Endodermal cell (in vitro differentiated cells): ENCODE results near the gene LHX3. TPM values are rescaled to one million over a fixed set of nuclear protein-coding genes. Genes with fewer than 3 reads are reported as not detected.
A peak's percentile ranks its signal among the peaks of the same experiment; 100 is the strongest.

Source experiments
- DNase-seq: peaks from one replicate; pipeline ENCODE4 v3.0.0-alpha.2; 2017
- H3K27ac ChIP-seq: 2 replicates; pipeline ENCODE4 v1.5.1; 2013; ENCODE audit warnings: mild to moderate bottlenecking, low read depth, low read length, moderate library complexity
- H3K27me3 ChIP-seq: 2 replicates; pipeline ENCODE4 v1.6.1; 2013; ENCODE audit warnings: mild to moderate bottlenecking, low read length, moderate library complexity; ENCODE audit not compliant: insufficient read depth, control insufficient read depth, poor library complexity, severe bottlenecking
- H3K36me3 ChIP-seq: 2 replicates; pipeline ENCODE4 v1.7.0; 2013; ENCODE audit warnings: mild to moderate bottlenecking, low read length, moderate library complexity; ENCODE audit not compliant: control insufficient read depth, insufficient read depth
- H3K4me1 ChIP-seq: one replicate; pipeline ENCODE4 v1.7.0; 2013; ENCODE audit warnings: low read length; ENCODE audit not compliant: control insufficient read depth, insufficient read depth
- H3K4me3 ChIP-seq: 2 replicates; pipeline ENCODE4 v1.5.1; 2013; ENCODE audit warnings: mild to moderate bottlenecking, low read length, moderate library complexity
- H3K9ac ChIP-seq: 2 replicates; pipeline ENCODE4 v1.6.1; 2013; ENCODE audit warnings: mild to moderate bottlenecking, low read length, moderate library complexity; ENCODE audit not compliant: poor library complexity, severe bottlenecking; ENCODE audit errors: extremely low read depth
- H3K9me3 ChIP-seq: 2 replicates; pipeline ENCODE4 v1.6.1; 2013; ENCODE audit warnings: mild to moderate bottlenecking, low read length, moderate library complexity; ENCODE audit not compliant: control insufficient read depth
- H3K27ac Mint-ChIP-seq: 2 replicates; pipeline ENCODE4 v1.8.0; 2020; ENCODE audit warnings: mixed read lengths
- H3K27me3 Mint-ChIP-seq: 2 replicates; pipeline ENCODE4 v1.8.0; 2021; ENCODE audit warnings: mild to moderate bottlenecking, mixed read lengths; ENCODE audit not compliant: insufficient read depth
- H3K36me3 Mint-ChIP-seq: 2 replicates; pipeline ENCODE4 v1.8.0; 2020; ENCODE audit warnings: low read depth, mixed read lengths
- H3K4me1 Mint-ChIP-seq: 2 replicates; pipeline ENCODE4 v1.8.0; 2020; ENCODE audit warnings: mixed read lengths
- H3K4me3 Mint-ChIP-seq: 2 replicates; pipeline ENCODE4 v1.8.0; 2020; ENCODE audit warnings: mild to moderate bottlenecking, moderate library complexity, mixed read lengths
- H3K9me3 Mint-ChIP-seq: 2 replicates; pipeline ENCODE4 v1.8.0; 2020; ENCODE audit warnings: mild to moderate bottlenecking, mixed read lengths
- CTCF ChIP-seq: fragments of 200-600 bp; sonication (generic); conservative IDR thresholded peaks from 2 replicates; pipeline ENCODE4 v1.5.0; 2021; ENCODE audit warnings: antibody characterized with exemption, mild to moderate bottlenecking
- WGBS, 2 experiments: methylation state at CpG; one replicate each; pipeline versions ENCODE4 v1.1.5 to v1.1.7; 2013; ENCODE audit warnings: missing lambda C conversion rate in 2 of 2, mixed read lengths in 1 of 2; ENCODE audit not compliant: insufficient coverage in 1 of 2, insufficient read length in 1 of 2; 5-methylcytosine and 5-hydroxymethylcytosine counted together
- total RNA-seq, 2 donors: library from RNA; stranded (reverse); fragmentation: NEBNext Ultra II Directional in 1 of 2; extraction: Animal tissue kit (Norgen Biotek cat#: 25700) in 1 of 2; gene quantifications; 2 replicates in 1 of 2; 3 replicates in 1 of 2; pipeline ENCODE4 v1.2.1, GENCODE V29; 2021

The LHX3 gene
- total RNA-seq, 2 donors from 2014 or later, result not detected

GRCh38 chr9:136204145-136204805, 653 bp downstream of the LHX3 start:
- Histone ChIP-seq H3K27ac (no peak overlapping the region), H3K27me3 (peaks cover 67% of the 10 kb centered on the region), H3K4me1 (no peaks in the 10 kb centered on the region), H3K9me3 (no peaks in the 10 kb centered on the region), H3K4me3 (no peak overlapping the region), H3K9ac (no peak overlapping the region), H3K36me3 (no peaks in the 10 kb centered on the region)
- H3K4me3 Mint-ChIP-seq, result no peak overlapping the region
- WGBS, 2 experiments, result 66 to 70% methylated on average over 11 to 25 of the region's 25 CpGs
- peaks cover 53% of the 10 kb centered on the region for H3K27me3 Mint-ChIP-seq
- peaks cover 3% of the 10 kb centered on the region for H3K36me3 Mint-ChIP-seq
- no peak for DNase-seq
- no peaks in the 10 kb centered on the region for H3K9me3 Mint-ChIP-seq
- no peak overlapping the region for H3K27ac Mint-ChIP-seq
- TF ChIP-seq CTCF, result no peak
- no peaks in the 10 kb centered on the region for H3K4me1 Mint-ChIP-seq

DNA sequence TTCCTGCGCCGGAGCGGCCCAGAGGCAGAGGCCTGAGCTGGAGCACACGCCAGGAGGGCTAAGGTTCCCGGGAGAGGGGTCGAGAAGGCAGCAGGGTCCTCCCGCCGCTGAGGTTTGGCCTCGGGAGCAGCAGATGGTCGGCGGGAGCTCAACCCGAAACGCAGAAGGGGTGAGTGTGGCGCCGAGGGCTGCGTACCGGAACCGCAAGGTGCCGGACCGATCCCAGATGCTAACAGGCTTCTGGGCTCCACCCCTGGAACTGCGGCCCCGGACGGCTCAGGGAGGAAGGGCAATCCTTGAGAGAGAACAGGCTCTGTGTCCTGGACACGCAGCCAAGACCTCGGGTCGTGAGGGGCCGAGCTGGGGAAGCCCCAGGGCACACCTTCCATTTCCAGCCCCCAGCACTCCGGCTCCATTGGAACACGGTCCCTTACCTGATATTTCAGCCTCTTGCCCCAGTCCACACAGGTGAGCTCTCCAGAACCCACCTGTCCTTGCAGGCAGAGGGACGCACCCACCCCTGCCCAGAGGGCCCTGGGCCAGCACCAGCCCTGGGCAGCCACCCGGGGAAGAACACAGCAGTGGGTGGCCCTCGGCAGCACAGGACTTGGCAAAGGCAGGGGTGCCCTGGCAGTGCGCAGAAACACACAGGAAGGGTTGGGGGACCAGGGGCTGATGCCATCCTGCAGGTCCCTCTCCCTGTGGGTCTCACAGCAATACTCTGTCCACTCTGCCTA, 1.4 kb downstream of the LHX3 start:
- Histone ChIP-seq H3K9ac (no peak overlapping the region), H3K4me1 (no peaks in the 10 kb centered on the region), H3K36me3 (no peaks in the 10 kb centered on the region), H3K4me3 (no peak overlapping the region), H3K27me3 (peaks cover 74% of the 10 kb centered on the region), H3K9me3 (no peaks in the 10 kb centered on the region), H3K27ac (no peak overlapping the region)
- peaks cover 58% of the 10 kb centered on the region for H3K27me3 Mint-ChIP-seq
- 24 to 33% methylated on average over 21 to 33 of the region's 33 CpGs for WGBS, 2 experiments
- TF ChIP-seq CTCF, result no peak
- H3K27ac Mint-ChIP-seq, result no peak overlapping the region
- H3K4me1 Mint-ChIP-seq, result no peaks in the 10 kb centered on the region
- H3K36me3 Mint-ChIP-seq, result peaks cover 3% of the 10 kb centered on the region
- DNase-seq, result no peak
- no peak overlapping the region for H3K4me3 Mint-ChIP-seq
- no peaks in the 10 kb centered on the region for H3K9me3 Mint-ChIP-seq

GRCh38 chr9:136202454-136203407, 2.2 kb downstream of the LHX3 start:
- Mint-ChIP-seq H3K36me3 (peaks cover 3% of the 10 kb centered on the region), H3K4me1 (no peaks in the 10 kb centered on the region), H3K27ac (no peak overlapping the region), H3K27me3 (peaks cover 67% of the 10 kb centered on the region), H3K4me3 (no peak overlapping the region), H3K9me3 (no peaks in the 10 kb centered on the region)
- Histone ChIP-seq H3K27me3 (peaks cover 83% of the 10 kb centered on the region), H3K9me3 (no peaks in the 10 kb centered on the region), H3K4me3 (no peak overlapping the region), H3K9ac (no peak overlapping the region), H3K36me3 (no peaks in the 10 kb centered on the region), H3K4me1 (no peaks in the 10 kb centered on the region), H3K27ac (no peak overlapping the region)
- TF ChIP-seq CTCF, result no peak
- WGBS, 2 experiments, result 16 to 25% methylated on average over 38 to 99 of the region's 99 CpGs
- peak; percentile 70 for DNase-seq
